Measurements from ENCODE around the gene AP3B1.

DNA sequence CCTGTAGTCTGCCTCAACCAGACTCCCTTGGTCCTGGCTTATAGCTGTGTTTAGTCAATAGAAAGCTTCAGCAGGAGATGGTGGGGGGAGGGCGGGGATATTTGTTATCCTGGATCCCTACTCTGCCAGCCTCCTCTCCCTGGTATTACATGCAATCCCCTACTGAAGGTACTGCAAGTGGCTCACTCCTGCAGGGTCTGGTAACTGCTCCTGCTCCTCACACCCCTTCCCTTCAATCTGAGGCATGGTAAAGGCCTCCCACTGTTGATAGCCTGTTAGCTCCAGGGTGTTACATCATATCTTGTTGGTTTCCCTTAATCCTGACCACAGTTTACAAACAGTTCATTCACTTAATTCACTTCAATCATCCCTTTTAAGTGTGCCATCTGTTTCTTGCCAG is 137.5 kb downstream of the AP3B1 start:
- TF ChIP-seq, protein P1, sequence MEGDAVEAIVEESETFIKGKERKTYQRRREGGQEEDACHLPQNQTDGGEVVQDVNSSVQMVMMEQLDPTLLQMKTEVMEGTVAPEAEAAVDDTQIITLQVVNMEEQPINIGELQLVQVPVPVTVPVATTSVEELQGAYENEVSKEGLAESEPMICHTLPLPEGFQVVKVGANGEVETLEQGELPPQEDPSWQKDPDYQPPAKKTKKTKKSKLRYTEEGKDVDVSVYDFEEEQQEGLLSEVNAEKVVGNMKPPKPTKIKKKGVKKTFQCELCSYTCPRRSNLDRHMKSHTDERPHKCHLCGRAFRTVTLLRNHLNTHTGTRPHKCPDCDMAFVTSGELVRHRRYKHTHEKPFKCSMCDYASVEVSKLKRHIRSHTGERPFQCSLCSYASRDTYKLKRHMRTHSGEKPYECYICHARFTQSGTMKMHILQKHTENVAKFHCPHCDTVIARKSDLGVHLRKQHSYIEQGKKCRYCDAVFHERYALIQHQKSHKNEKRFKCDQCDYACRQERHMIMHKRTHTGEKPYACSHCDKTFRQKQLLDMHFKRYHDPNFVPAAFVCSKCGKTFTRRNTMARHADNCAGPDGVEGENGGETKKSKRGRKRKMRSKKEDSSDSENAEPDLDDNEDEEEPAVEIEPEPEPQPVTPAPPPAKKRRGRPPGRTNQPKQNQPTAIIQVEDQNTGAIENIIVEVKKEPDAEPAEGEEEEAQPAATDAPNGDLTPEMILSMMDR (conservative IDR thresholded peaks at IDR 0.05 in 1 of 2, IDR thresholded peaks at IDR 0.05 in 1 of 2; ENCODE audit: low read depth in 1 of 2, low read length in 2 of 2): no peak
- no peak for TF ChIP-seq EZH2 (IDR thresholded peaks at IDR 0.05; ENCODE audit: low read length, missing control alignments)

All from fibroblast of lung (primary cell).